ENCODE data around the gene FERMT1.

DNA sequence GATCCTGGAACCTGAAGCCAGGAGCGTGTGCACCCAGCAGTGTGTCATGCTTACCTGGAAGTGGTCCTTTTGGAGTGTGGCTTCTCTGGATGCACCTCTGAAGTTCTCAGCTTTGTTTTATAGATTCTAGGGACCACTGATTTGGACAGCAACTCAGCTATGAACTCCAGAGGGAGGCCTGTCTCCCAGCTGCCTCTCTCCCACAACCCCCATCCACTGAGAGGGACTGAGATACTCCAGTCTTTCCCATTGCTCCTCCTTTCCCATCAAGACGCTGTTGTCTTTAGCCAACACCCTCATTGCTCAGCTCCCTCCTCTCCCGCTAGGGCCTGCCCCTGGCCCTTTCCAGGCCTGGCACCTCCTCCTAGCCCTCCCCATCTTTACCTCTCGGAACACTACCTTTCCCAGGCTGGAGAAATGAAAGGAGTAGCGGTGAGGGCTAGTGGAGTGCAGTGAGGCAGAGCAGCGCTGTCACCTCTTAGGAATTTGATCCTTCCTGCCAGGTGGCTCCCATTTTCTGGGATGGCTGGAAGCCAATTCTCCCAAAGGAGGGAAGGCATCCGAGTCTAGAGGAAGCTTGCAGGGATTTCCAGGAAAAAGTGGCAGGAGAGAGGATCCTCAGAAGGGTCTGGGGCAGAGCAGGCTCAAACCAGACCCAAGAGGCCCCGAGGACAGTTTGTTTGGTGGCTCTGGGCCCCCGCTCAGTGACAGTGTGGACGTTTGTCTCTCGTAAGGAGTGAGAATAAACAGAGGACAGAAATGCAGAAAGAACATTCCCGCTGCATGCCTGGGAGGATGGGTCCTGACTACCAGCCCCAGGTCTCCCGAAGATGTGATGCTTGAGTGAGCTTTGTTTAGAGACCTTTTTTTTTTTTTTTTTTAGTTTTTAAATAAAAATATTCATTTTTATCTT, 68.8 kb downstream of the FERMT1 start, which contains the start of gene LRRN4:
- TF ChIP-seq EZH2 (IDR thresholded peaks at IDR 0.05; ENCODE audit: insufficient read depth, poor library complexity, severe bottlenecking) (no peak), EZH2phosphoT487 (IDR thresholded peaks at IDR 0.05; ENCODE audit: insufficient read depth, low read depth) (no peak)

All from GM23248 (cell line).